CD14-positive monocyte (primary cell): Measurements from ENCODE around the gene TTC33. TPM values are rescaled to one million over a fixed set of nuclear protein-coding genes. Genes with fewer than 3 reads are reported as not detected.
A peak's percentile ranks its signal among the peaks of the same experiment; 100 is the strongest.

Experiments used
- DNase-seq, 3 donors: peaks; one replicate each; pipeline ENCODE4 v3.0.0-alpha.2; 2011 to 2022
- H2AFZ ChIP-seq: 2 replicates; pipeline ENCODE4 v1.6.0; 2012; ENCODE audit warnings: mild to moderate bottlenecking, low read depth, low read length, inconsistent platforms; ENCODE audit not compliant: insufficient read depth, poor library complexity, severe bottlenecking
- H3K27ac ChIP-seq, 2 donors: 1 replicate in 1 of 2; 2 replicates in 1 of 2; pipeline ENCODE4 v1.5.1; 2012 to 2013; ENCODE audit warnings: low read length in 2 of 2, control low read depth in 1 of 2, inconsistent platforms in 1 of 2, low read depth in 1 of 2, mild to moderate bottlenecking in 1 of 2
- H3K27me3 ChIP-seq, 2 donors: one replicate each; pipeline versions ENCODE4 v1.6.0 to v1.6.1; 2011 to 2013; ENCODE audit warnings: low read length in 2 of 2; ENCODE audit not compliant: control insufficient read depth in 2 of 2, insufficient read depth in 2 of 2
- H3K36me3 ChIP-seq, 2 donors: replicated peaks in 1 of 2; 1 replicate in 1 of 2; 2 replicates in 1 of 2; pipeline versions ENCODE4 v1.5.1 to v1.6.1; 2012 to 2013; ENCODE audit warnings: low read length in 2 of 2, control low read depth in 1 of 2, inconsistent platforms in 1 of 2, mild to moderate bottlenecking in 1 of 2; ENCODE audit not compliant: insufficient read depth in 2 of 2, control insufficient read depth in 1 of 2
- H3K4me1 ChIP-seq, 2 donors: 1 replicate in 1 of 2; 2 replicates in 1 of 2; pipeline versions ENCODE4 v1.5.1 to v1.6.1; 2012 to 2013; ENCODE audit warnings: low read length in 2 of 2, control low read depth in 1 of 2, inconsistent platforms in 1 of 2, mild to moderate bottlenecking in 1 of 2, moderate library complexity in 1 of 2; ENCODE audit not compliant: insufficient read depth in 2 of 2, control insufficient read depth in 1 of 2
- H3K4me2 ChIP-seq: replicated peaks from 2 replicates; pipeline ENCODE3; 2012; ENCODE audit warnings: low read length, moderate library complexity, mild to moderate bottlenecking; ENCODE audit not compliant: poor library complexity, severe bottlenecking; ENCODE audit errors: extremely low read depth
- H3K4me3 ChIP-seq, 3 experiments: fragments of 200-600 bp in 1 of 3; sonication (generic) in 1 of 3; replicated peaks in 1 of 3; 1 replicate in 2 of 3; 2 replicates in 1 of 3; pipeline ENCODE4 v1.5.1; 2011 to 2013; ENCODE audit warnings: low read length in 3 of 3, mild to moderate bottlenecking in 3 of 3, control low read depth in 2 of 3, low read depth in 2 of 3, inconsistent platforms in 1 of 3, moderate library complexity in 1 of 3
- H3K79me2 ChIP-seq: 2 replicates; pipeline ENCODE4 v1.6.0; 2012; ENCODE audit warnings: mild to moderate bottlenecking, control low read depth, inconsistent platforms, low read length, moderate library complexity; ENCODE audit not compliant: insufficient read depth
- H3K9ac ChIP-seq: 2 replicates; pipeline ENCODE4 v1.6.0; 2017; ENCODE audit warnings: low read length, mild to moderate bottlenecking; ENCODE audit not compliant: insufficient read depth, poor library complexity, severe bottlenecking
- H3K9me3 ChIP-seq, 2 donors: replicated peaks in 1 of 2; 1 replicate in 1 of 2; 2 replicates in 1 of 2; pipeline versions ENCODE4 v1.5.1 to v1.6.1; 2012 to 2013; ENCODE audit warnings: low read length in 2 of 2, control low read depth in 1 of 2; ENCODE audit not compliant: control insufficient read depth in 1 of 2, insufficient read depth in 1 of 2
- H4K20me1 ChIP-seq: 2 replicates; pipeline ENCODE4 v1.6.0; 2012; ENCODE audit warnings: mild to moderate bottlenecking, low read length, control low read depth, moderate library complexity; ENCODE audit not compliant: insufficient read depth
- H3K27ac Mint-ChIP-seq, 7 donors: one replicate each; pipeline ENCODE4 v1.8.0; 2020; ENCODE audit warnings: mild to moderate bottlenecking in 7 of 7, mixed read lengths in 7 of 7, moderate library complexity in 6 of 7, inconsistent platforms in 2 of 7
- H3K27me3 Mint-ChIP-seq, 3 donors: one replicate each; pipeline ENCODE4 v1.8.0; 2021 to 2022; ENCODE audit warnings: low read depth in 3 of 3, mild to moderate bottlenecking in 3 of 3, mixed read lengths in 3 of 3, moderate library complexity in 3 of 3, inconsistent platforms in 1 of 3
- H3K36me3 Mint-ChIP-seq, 2 donors: one replicate each; pipeline ENCODE4 v1.8.0; 2020; ENCODE audit warnings: mixed read lengths in 2 of 2, inconsistent platforms in 1 of 2, mild to moderate bottlenecking in 1 of 2
- H3K4me1 Mint-ChIP-seq: one replicate; pipeline ENCODE4 v1.8.0; 2020; ENCODE audit warnings: mild to moderate bottlenecking, mixed read lengths
- H3K4me3 Mint-ChIP-seq, 2 donors: one replicate each; pipeline ENCODE4 v1.8.0; 2020; ENCODE audit warnings: mild to moderate bottlenecking in 2 of 2, mixed read lengths in 2 of 2, moderate library complexity in 1 of 2
- H3K9me3 Mint-ChIP-seq, 7 donors: one replicate each; pipeline ENCODE4 v1.8.0; 2020 to 2022; ENCODE audit warnings: mixed read lengths in 7 of 7, mild to moderate bottlenecking in 6 of 7, moderate library complexity in 6 of 7, inconsistent platforms in 2 of 7
- CTCF ChIP-seq: fragments of 200-600 bp; IDR thresholded peaks from one replicate; pipeline ENCODE4 v1.8.0; 2022; ENCODE audit warnings: antibody characterized with exemption, mild to moderate bottlenecking
- WGBS: methylation state at CpG from one replicate; pipeline ENCODE4 v1.1.5; 2013; ENCODE audit warnings: missing lambda C conversion rate; ENCODE audit not compliant: insufficient coverage; 5-methylcytosine and 5-hydroxymethylcytosine counted together
- intact Hi-C, 2 donors: fragments of 100-400 bp; cut with micrococcal nuclease; formaldehyde crosslinking; loops; one replicate each; pipeline versions ENCODE4 v1.15.0 to v1.15.1; 2023
- polyA plus RNA-seq, 3 donors: library from polyadenylated mRNA; depleted of rRNA in 1 of 3; unstranded in 2 of 3; stranded (reverse) in 1 of 3; fragments of 300-500 nt in 2 of 3; fragments of >200 nt in 1 of 3; fragmentation: Illumina TruSeq in 2 of 3; gene quantifications; 1 replicate in 2 of 3; 2 replicates in 1 of 3; pipeline ENCODE4 v1.2.3, GENCODE V29; 2012 to 2021

The TTC33 gene
- polyA plus RNA-seq, 3 donors, result 1.5 to 11.7 (median 9.4) TPM

GRCh38 chr5:40781843-40782409, 26.2 kb upstream of the TTC33 start:
- Mint-ChIP-seq H3K4me3 (no peak overlapping the region), H3K9me3 (no peaks in the 10 kb centered on the region), H3K36me3 (peaks cover 6 to 12% of the 10 kb centered on the region in 2 donors), H3K27me3 (peaks cover 0 to 3% (median 0%) of the 10 kb centered on the region in 3 donors), H3K4me1 (peaks cover 26% of the 10 kb centered on the region), H3K27ac (peak overlapping the region in 1 of 7 donors; percentile 29)
- H3K9me3 ChIP-seq, result no peaks in the 10 kb centered on the region
- H3K9ac ChIP-seq, result no peak overlapping the region
- no peak overlapping the region for H2AFZ ChIP-seq
- H3K4me2 ChIP-seq, result no peak overlapping the region
- no peak overlapping the region for H3K27ac ChIP-seq
- no peaks in the 10 kb centered on the region for H3K27me3 ChIP-seq
- peaks cover 92% of the 10 kb centered on the region for H3K79me2 ChIP-seq
- intact Hi-C loops, result no loop called here
- H4K20me1 ChIP-seq, result peaks cover 94% of the 10 kb centered on the region
- H3K4me1 ChIP-seq, result no peaks in the 10 kb centered on the region
- H3K36me3 ChIP-seq, result peaks cover 4 to 8% of the 10 kb centered on the region in 2 donors
- no peak for TF ChIP-seq CTCF
- no peak overlapping the region for H3K4me3 ChIP-seq
- no peak for DNase-seq

GRCh38 chr5:40780858-40781257, 25.1 kb upstream of the TTC33 start:
- Histone ChIP-seq H3K9me3 (no peaks in the 10 kb centered on the region), H3K36me3 (peaks cover 10 to 14% of the 10 kb centered on the region in 2 donors), H3K27me3 (no peaks in the 10 kb centered on the region), H2AFZ (no peak overlapping the region), H3K4me3 (no peak overlapping the region), H3K4me1 (no peaks in the 10 kb centered on the region), H4K20me1 (peaks cover 91% of the 10 kb centered on the region), H3K9ac (no peak overlapping the region), H3K4me2 (no peak overlapping the region), H3K79me2 (peaks cover 86% of the 10 kb centered on the region), H3K27ac (no peak overlapping the region)
- DNase-seq, result no peak
- Mint-ChIP-seq H3K4me3 (no peak overlapping the region), H3K36me3 (peaks cover 12 to 20% of the 10 kb centered on the region in 2 donors), H3K9me3 (no peaks in the 10 kb centered on the region), H3K4me1 (peaks cover 35% of the 10 kb centered on the region), H3K27ac (no peak overlapping the region), H3K27me3 (peaks cover 0 to 3% (median 0%) of the 10 kb centered on the region in 3 donors)
- WGBS, result 100% methylated on average over 1 of the region's 3 CpGs
- TF ChIP-seq CTCF, result no peak
- intact Hi-C loops, result no loop called here
